Measurements from ENCODE around the gene MALT1.

The MALT1 gene

DNA sequence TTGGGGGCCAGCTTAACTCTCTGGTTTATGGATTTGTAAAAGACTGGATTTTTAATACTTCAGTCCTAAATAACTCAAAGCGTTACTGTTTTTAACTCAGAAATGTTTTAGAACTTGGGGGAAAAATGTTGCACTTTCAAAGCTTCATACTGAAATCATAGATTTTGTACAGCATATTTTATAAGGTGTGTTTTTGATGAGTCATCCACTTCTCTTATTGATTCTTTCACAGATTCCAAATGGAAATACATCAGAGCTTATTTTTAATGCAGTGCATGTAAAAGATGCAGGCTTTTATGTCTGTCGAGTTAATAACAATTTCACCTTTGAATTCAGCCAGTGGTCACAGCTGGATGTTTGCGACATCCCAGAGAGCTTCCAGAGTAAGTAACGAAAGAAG is 28.9 kb downstream of the MALT1 start:
- no peak overlapping the region for H3K27ac ChIP-seq

DNA sequence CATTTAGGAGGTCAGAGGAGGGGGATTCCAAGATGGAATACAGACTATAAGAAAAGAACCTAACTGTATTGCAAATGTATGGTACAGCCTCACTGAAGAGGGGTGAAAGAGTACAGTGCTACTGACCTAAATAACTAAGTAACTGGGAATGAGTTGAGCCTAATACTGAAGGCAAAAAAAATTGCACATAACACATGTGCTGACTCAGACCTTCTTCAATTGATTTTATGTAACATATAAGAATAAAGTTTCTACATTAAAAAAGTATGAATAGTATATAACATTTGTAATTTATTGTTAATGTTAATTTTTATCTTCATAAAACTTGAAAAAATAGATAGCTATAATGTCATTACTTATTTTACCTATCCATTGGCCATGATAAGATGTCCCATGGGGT is 41.7 kb downstream of the MALT1 start:
- no peak overlapping the region for H3K27ac ChIP-seq
- TF ChIP-seq, protein P1, sequence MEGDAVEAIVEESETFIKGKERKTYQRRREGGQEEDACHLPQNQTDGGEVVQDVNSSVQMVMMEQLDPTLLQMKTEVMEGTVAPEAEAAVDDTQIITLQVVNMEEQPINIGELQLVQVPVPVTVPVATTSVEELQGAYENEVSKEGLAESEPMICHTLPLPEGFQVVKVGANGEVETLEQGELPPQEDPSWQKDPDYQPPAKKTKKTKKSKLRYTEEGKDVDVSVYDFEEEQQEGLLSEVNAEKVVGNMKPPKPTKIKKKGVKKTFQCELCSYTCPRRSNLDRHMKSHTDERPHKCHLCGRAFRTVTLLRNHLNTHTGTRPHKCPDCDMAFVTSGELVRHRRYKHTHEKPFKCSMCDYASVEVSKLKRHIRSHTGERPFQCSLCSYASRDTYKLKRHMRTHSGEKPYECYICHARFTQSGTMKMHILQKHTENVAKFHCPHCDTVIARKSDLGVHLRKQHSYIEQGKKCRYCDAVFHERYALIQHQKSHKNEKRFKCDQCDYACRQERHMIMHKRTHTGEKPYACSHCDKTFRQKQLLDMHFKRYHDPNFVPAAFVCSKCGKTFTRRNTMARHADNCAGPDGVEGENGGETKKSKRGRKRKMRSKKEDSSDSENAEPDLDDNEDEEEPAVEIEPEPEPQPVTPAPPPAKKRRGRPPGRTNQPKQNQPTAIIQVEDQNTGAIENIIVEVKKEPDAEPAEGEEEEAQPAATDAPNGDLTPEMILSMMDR (IDR thresholded peaks at IDR 0.05) = no peak
- no peak for TF ChIP-seq ZFX (IDR thresholded peaks at IDR 0.05; ENCODE audit: borderline replicate concordance)

More for the DNA sequence above, 28.9 kb downstream of the MALT1 start:
- TF ChIP-seq, protein P1 (IDR thresholded peaks at IDR 0.05) = no peak

DNA sequence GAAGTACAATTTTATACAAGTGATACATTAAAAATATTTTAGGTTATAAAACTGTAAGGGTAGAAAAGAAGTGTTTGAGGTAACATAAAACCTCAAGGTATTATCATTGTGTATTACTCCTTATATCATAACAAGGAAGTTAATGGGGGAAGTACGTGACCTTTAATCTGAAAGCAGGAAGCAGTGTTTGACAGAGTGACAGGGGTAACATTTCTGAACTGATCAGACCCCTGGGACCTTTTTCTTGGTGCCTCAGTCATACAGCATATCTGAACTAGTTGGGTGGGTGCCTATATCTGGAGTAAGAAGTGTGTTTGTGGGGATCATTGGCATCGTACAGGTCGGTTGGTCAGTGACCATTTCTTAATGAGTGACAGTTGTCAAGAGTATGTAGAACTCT is 43.0 kb downstream of the MALT1 start:
- TF ChIP-seq, protein P1 (IDR thresholded peaks at IDR 0.05) = no peak
- no peak for TF ChIP-seq ZFX (IDR thresholded peaks at IDR 0.05; ENCODE audit: borderline replicate concordance)
- H3K27ac ChIP-seq = no peak overlapping the region

DNA sequence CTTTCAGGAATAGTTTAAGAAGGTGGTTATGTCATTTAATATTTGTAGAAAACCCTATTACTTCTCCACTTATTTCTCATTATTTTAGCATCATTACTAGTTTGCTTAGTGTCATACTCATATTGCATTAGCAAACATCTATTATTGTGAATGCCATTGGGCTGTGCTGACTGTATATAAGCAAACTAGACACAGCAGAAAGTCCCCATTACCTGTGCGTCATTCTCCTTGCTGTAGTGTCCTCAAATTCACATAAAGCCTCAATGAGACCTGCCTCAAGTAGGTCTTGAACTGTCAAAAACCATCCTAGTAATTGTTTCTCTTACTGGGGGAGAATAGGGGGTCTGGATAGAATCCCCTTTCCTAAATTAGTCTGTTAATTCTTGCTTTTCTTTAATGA is 43.6 kb downstream of the MALT1 start:
- TF ChIP-seq ZFX (IDR thresholded peaks at IDR 0.05; ENCODE audit: borderline replicate concordance) = no peak
- TF ChIP-seq, protein P1 (IDR thresholded peaks at IDR 0.05) = no peak
- H3K27ac ChIP-seq = no peak overlapping the region

DNA sequence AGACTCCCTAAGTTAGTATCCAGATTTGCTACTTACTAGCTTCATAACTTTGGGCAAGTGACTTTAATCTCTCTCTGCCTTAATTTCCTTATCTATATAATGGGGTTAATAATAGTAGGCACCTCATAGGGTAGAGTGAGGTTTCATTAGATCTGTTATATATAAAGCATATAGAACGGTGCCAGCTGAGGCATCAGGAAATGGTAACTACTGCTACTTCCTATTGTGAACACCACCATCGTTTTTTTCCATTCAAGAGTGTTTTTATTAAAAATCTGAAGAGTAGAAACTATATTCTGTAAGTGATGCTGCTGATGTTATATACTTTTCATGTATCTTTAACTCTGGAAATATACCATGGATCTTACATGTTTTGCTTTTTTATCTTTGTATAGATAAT is 44.3 kb downstream of the MALT1 start:
- H3K27ac ChIP-seq = no peak overlapping the region
- TF ChIP-seq, protein P1 (IDR thresholded peaks at IDR 0.05) = no peak
- no peak for TF ChIP-seq ZFX (IDR thresholded peaks at IDR 0.05; ENCODE audit: borderline replicate concordance)

- no peak for TF ChIP-seq ZFX (IDR thresholded peaks at IDR 0.05; ENCODE audit: borderline replicate concordance)
- TF ChIP-seq, protein P1 (IDR thresholded peaks at IDR 0.05) = no peak
- no peak overlapping the region for H3K27ac ChIP-seq
Observed at GRCh38 chr18:58716060-58716756, 44.9 kb downstream of the MALT1 start.

GRCh38 chr18:58721566-58722239 is 50.4 kb downstream of the MALT1 start:
- no peak overlapping the region for H3K27ac ChIP-seq
- TF ChIP-seq, protein P1 (IDR thresholded peaks at IDR 0.05) = no peak
- TF ChIP-seq ZFX (IDR thresholded peaks at IDR 0.05; ENCODE audit: borderline replicate concordance) = no peak
